ENCODE measurements around the gene SCAI. TPM values are rescaled to one million over a fixed set of nuclear protein-coding genes. Genes with fewer than 3 reads are reported as not detected.

Gene SCAI
- total and polyA plus RNA-seq, 4 donors, result 1.4 to 39.9 (median 8.0) TPM

DNA sequence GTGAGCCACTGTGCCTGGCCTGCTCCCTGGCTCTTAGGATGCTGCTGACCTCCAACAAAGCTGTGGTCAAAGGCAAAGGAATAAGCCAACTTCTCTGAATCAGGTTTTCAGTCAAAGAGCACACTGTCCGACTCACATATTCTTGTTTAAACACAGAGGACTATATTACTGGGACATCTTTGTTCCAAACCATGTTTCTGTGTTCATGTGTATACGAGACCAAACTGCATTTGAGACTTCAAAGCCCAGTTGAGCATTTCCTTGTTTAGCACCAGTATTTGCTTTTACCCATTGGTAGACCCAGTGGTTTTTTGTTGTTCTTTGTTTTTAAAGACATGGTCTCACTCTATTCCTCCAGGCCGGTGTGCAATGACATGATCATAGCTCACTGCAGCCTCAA, 100.2 kb downstream of the SCAI start:
- H3K9me3 ChIP-seq (ENCODE audit: control insufficient read depth in 4 of 4, insufficient read depth in 3 of 4, low read length in 3 of 4), result no peaks in the 10 kb centered on the region
- H3K4me1 ChIP-seq (ENCODE audit: control insufficient read depth in 5 of 5, insufficient read depth in 5 of 5, low read length in 5 of 5), result peaks cover 0 to 1% (median 0%) of the 10 kb centered on the region in 5 donors
- H3K27me3 ChIP-seq (ENCODE audit: control insufficient read depth in 3 of 3, insufficient read depth in 3 of 3, low read length in 2 of 3), result no peaks in the 10 kb centered on the region
- DNase-seq (no peak), ATAC-seq (ENCODE audit: insufficient read depth, low FRiP score) (no peak)
- no peak overlapping the region for H3K4me3 ChIP-seq
- 97 to 99% methylated on average over 3 of the region's 3 CpGs for WGBS, 2 donors
- no peak overlapping the region for H3K9ac ChIP-seq (ENCODE audit: insufficient read depth in 1 of 2, low read length in 2 of 2)
- no peaks in the 10 kb centered on the region for H3K36me3 ChIP-seq (ENCODE audit: control insufficient read depth in 4 of 4, insufficient read depth in 4 of 4, low read length in 4 of 4)
- no peak overlapping the region for H3K27ac ChIP-seq (ENCODE audit: low read depth in 1 of 2, low read length in 1 of 2)
- TF ChIP-seq, protein P1, sequence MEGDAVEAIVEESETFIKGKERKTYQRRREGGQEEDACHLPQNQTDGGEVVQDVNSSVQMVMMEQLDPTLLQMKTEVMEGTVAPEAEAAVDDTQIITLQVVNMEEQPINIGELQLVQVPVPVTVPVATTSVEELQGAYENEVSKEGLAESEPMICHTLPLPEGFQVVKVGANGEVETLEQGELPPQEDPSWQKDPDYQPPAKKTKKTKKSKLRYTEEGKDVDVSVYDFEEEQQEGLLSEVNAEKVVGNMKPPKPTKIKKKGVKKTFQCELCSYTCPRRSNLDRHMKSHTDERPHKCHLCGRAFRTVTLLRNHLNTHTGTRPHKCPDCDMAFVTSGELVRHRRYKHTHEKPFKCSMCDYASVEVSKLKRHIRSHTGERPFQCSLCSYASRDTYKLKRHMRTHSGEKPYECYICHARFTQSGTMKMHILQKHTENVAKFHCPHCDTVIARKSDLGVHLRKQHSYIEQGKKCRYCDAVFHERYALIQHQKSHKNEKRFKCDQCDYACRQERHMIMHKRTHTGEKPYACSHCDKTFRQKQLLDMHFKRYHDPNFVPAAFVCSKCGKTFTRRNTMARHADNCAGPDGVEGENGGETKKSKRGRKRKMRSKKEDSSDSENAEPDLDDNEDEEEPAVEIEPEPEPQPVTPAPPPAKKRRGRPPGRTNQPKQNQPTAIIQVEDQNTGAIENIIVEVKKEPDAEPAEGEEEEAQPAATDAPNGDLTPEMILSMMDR (IDR thresholded peaks at IDR 0.05; ENCODE audit: control extremely low read depth, extremely low read depth), result no peak

DNA sequence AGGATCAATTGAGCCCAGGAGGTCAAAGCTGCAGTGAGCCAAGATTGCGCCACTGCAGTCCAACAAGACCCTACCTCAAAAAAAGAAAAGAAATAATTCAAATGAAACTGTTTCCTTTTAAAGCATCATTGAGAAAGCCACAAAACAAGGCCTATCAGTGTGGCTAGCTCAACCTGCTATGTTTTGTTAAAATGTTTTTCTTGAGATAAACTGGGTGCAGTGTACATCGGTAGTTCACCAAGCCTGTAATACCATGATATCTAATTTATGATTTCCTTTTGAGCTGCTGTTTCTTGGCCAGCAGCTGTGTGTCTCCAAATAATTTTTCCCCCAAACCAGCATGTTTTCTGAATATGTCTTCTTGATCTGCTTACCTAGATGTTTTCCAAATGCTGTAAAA, 105.2 kb downstream of the SCAI start:
- WGBS, 2 donors, result 77 to 86% methylated on average over 2 of the region's 2 CpGs
- H3K9ac ChIP-seq (ENCODE audit: insufficient read depth in 1 of 2, low read length in 2 of 2), result no peak overlapping the region
- TF ChIP-seq, protein P1 (IDR thresholded peaks at IDR 0.05; ENCODE audit: control extremely low read depth, extremely low read depth), result no peak
- no peaks in the 10 kb centered on the region for H3K9me3 ChIP-seq (ENCODE audit: control insufficient read depth in 4 of 4, insufficient read depth in 3 of 4, low read length in 3 of 4)
- DNase-seq (no peak), ATAC-seq (ENCODE audit: insufficient read depth, low FRiP score) (no peak)
- H3K4me1 ChIP-seq (ENCODE audit: control insufficient read depth in 5 of 5, insufficient read depth in 5 of 5, low read length in 5 of 5), result no peaks in the 10 kb centered on the region
- no peaks in the 10 kb centered on the region for H3K27me3 ChIP-seq (ENCODE audit: control insufficient read depth in 3 of 3, insufficient read depth in 3 of 3, low read length in 2 of 3)
- H3K4me3 ChIP-seq, result no peak overlapping the region
- H3K27ac ChIP-seq (ENCODE audit: low read depth in 1 of 2, low read length in 1 of 2), result no peak overlapping the region
- no peaks in the 10 kb centered on the region for H3K36me3 ChIP-seq (ENCODE audit: control insufficient read depth in 4 of 4, insufficient read depth in 4 of 4, low read length in 4 of 4)

DNA sequence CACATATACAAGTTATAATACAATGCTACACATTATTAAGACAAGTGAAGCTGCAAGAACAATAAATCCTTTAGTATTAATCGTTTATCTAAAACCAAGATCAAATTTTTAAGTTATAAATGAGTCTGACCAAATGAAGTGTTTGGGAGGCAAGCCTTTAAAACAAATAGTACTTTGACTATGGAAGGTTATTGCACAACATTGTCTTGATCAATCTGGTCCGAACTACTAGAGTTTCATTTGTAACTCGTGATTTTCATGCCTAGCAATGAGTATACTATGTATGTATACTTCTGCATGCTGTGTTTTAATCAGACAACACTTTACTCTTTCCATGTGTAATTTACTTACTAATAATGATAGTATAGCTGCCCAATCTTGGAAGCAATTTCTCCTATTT, 115.3 kb downstream of the SCAI start:
- Histone ChIP-seq H3K27ac (ENCODE audit: low read depth in 1 of 2, low read length in 1 of 2) (no peak overlapping the region), H3K4me1 (ENCODE audit: control insufficient read depth in 5 of 5, insufficient read depth in 5 of 5, low read length in 5 of 5) (no peaks in the 10 kb centered on the region), H3K9ac (ENCODE audit: insufficient read depth in 1 of 2, low read length in 2 of 2) (no peak overlapping the region), H3K27me3 (ENCODE audit: control insufficient read depth in 3 of 3, insufficient read depth in 3 of 3, low read length in 2 of 3) (no peaks in the 10 kb centered on the region), H3K36me3 (ENCODE audit: control insufficient read depth in 4 of 4, insufficient read depth in 4 of 4, low read length in 4 of 4) (peaks cover 3 to 14% (median 5%) of the 10 kb centered on the region in 4 donors), H3K4me3 (no peak overlapping the region), H3K9me3 (ENCODE audit: control insufficient read depth in 4 of 4, insufficient read depth in 3 of 4, low read length in 3 of 4) (no peaks in the 10 kb centered on the region)
- DNase-seq (no peak), ATAC-seq (ENCODE audit: insufficient read depth, low FRiP score) (no peak)
- WGBS, 2 donors, result 83 to 91% methylated on average over 3 of the region's 3 CpGs
- TF ChIP-seq, protein P1 (IDR thresholded peaks at IDR 0.05; ENCODE audit: control extremely low read depth, extremely low read depth), result no peak

DNA sequence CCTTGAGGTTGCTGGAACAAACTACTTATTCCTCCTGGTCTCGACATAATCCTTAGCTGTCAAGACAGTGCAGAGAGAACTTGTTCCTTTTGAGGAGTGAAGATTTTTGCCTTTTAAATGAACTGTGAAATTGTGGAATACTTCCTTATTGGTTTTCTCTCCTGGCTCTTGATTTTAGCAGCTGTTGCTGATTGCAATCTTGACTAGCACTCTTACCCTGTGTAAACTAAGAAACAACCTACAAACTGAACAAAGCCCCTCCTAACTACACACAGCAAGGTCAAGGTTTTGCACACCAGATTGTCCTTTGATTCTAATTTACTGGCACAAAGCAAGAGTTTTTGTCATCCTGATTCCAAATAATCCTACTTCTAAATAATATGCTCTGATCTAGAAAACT, 118.4 kb downstream of the SCAI start:
- no peak for DNase-seq
- H3K4me3 ChIP-seq, result no peak overlapping the region
- 72 to 96% methylated on average over 1 of the region's 1 CpG for WGBS, 2 donors
- no peak for ATAC-seq (ENCODE audit: insufficient read depth, low FRiP score)
- H3K36me3 ChIP-seq (ENCODE audit: control insufficient read depth in 4 of 4, insufficient read depth in 4 of 4, low read length in 4 of 4), result peaks cover 3 to 14% (median 6%) of the 10 kb centered on the region in 4 donors
- TF ChIP-seq, protein P1 (IDR thresholded peaks at IDR 0.05; ENCODE audit: control extremely low read depth, extremely low read depth), result no peak
- H3K4me1 ChIP-seq (ENCODE audit: control insufficient read depth in 5 of 5, insufficient read depth in 5 of 5, low read length in 5 of 5), result no peaks in the 10 kb centered on the region
- no peak overlapping the region for H3K9ac ChIP-seq (ENCODE audit: insufficient read depth in 1 of 2, low read length in 2 of 2)
- H3K27me3 ChIP-seq (ENCODE audit: control insufficient read depth in 3 of 3, insufficient read depth in 3 of 3, low read length in 2 of 3), result no peaks in the 10 kb centered on the region
- H3K9me3 ChIP-seq (ENCODE audit: control insufficient read depth in 4 of 4, insufficient read depth in 3 of 4, low read length in 3 of 4), result no peaks in the 10 kb centered on the region
- H3K27ac ChIP-seq (ENCODE audit: low read depth in 1 of 2, low read length in 1 of 2), result no peak overlapping the region
